Measurements from ENCODE around the gene PTPN1. TPM values are rescaled to one million over a fixed set of nuclear protein-coding genes. Genes with fewer than 3 reads are reported as not detected.

PTPN1 gene
- total RNA-seq, 1 experiment from 2014 or later = 65.2 TPM

DNA sequence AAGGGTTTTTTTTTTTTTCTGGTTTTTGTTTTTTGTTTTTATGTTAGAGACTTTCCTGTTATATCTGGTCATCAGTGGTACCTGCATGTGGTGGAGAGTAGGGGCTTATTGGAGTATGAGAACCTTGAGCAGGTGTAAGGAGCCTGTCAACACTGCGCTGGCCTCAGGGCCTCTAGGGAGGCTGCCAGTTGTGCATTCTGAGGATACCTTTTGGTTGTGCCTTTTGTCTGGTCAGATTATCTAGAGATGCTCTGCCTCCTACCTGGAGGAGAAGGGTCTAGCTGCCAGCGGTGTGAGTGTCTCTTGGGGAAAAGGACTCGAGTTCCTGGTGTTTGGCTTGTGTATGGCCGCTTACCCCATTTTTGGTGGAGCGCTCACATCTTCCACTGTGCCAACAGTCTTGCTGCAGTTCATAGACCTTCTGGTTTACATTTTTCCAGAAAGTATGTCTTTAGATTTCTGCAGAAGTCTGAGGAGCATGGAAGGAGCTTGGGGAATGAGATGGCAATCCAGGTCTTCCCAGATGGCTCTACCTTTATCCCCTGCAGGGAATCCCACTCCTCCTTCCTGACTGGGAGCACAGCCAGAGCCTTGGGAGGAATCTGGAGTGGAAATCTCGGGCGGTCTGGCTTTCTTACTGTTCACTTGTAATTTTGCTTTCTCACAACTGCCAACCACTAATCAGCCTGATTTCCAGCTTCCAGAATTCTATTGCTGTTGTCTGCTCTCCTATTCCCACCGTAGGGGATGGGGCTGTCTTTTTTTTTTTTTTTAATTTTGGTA lies 49.9 kb downstream of the PTPN1 start:
- BruUV-seq (replicated peaks) = no TSS peak
- no peaks in the 10 kb centered on the region for H3K9me3 Mint-ChIP-seq (ENCODE audit: unreplicated experiment)
- POLR2A ChIA-PET = interaction anchor here (0.5 kb wide), 1 partner anchor 35 kb away, joined by 3 read pairs; no protein-coding TSS in a partner anchor

DNA sequence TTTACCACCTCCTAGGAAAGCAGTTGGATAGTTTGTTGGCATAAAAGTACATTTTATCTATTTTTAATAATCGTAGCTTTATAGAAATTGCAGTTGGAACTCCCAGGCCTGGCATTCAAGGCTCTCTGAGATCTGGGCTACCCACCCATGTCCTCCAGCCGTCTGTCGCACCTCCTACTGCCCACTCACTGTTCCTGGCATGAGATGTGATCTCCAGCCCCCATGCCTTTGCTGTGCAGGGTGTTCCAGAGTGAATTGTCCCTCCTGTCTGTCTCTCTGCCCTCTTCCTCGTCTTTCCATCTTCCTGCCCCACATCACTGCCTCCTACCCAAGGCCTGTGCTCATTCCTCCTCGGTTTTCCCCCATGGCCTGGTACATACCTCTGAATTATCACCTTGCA lies 50.7 kb downstream of the PTPN1 start:
- H3K36me3 Mint-ChIP-seq (ENCODE audit: insufficient read depth, unreplicated experiment) = peaks cover 17% of the 10 kb centered on the region
- no peak overlapping the region for H3K4me3 ChIP-seq (ENCODE audit: low read depth, low read length)
- H3K4me1 Mint-ChIP-seq (ENCODE audit: low read depth, unreplicated experiment) = peaks cover 13% of the 10 kb centered on the region
- intact Hi-C loops (cut with micrococcal nuclease; ENCODE audit: unreplicated experiment) = no loop called here
- no TSS peak for BruUV-seq (replicated peaks)
- H3K27me3 Mint-ChIP-seq (ENCODE audit: insufficient read depth, unreplicated experiment) = no peaks in the 10 kb centered on the region
- no peak overlapping the region for H3K4me3 Mint-ChIP-seq (ENCODE audit: unreplicated experiment)
- H3K9me3 ChIP-seq = no peaks in the 10 kb centered on the region
- ChIA-PET POLR2A (no interaction called here), CTCF (interaction anchor here (1.6 kb wide), 1 partner anchor 15 kb away, joined by 7 read pairs; no protein-coding TSS in a partner anchor)
- no peaks in the 10 kb centered on the region for H3K27me3 ChIP-seq (replicated peaks; ENCODE audit: control insufficient read depth, insufficient read depth, low read length)
- H3K9me3 Mint-ChIP-seq (ENCODE audit: unreplicated experiment) = no peaks in the 10 kb centered on the region
- no peak for TF ChIP-seq CTCF (IDR thresholded peaks at IDR 0.05; ENCODE audit: insufficient read depth in 1 of 2, low read depth in 1 of 2, low read length in 1 of 2, severe bottlenecking in 1 of 2, unreplicated experiment in 1 of 2)
- peaks cover 28% of the 10 kb centered on the region for H3K4me1 ChIP-seq
- H3K36me3 ChIP-seq (ENCODE audit: control insufficient read depth, insufficient read depth, low read length) = peaks cover 3% of the 10 kb centered on the region
- DNase-seq = no peak
- peak overlapping the region; percentile 4 for H3K27ac Mint-ChIP-seq (ENCODE audit: unreplicated experiment)

More for the DNA sequence above, 49.9 kb downstream of the PTPN1 start:
- Histone ChIP-seq H3K27me3 (replicated peaks; ENCODE audit: control insufficient read depth, insufficient read depth, low read length) (no peaks in the 10 kb centered on the region), H3K4me1 (peaks cover 28% of the 10 kb centered on the region), H3K4me3 (ENCODE audit: low read depth, low read length) (no peak overlapping the region), H3K9me3 (no peaks in the 10 kb centered on the region), H3K36me3 (ENCODE audit: control insufficient read depth, insufficient read depth, low read length) (peaks cover 1% of the 10 kb centered on the region)
- Mint-ChIP-seq H3K36me3 (ENCODE audit: insufficient read depth, unreplicated experiment) (peaks cover 13% of the 10 kb centered on the region), H3K27ac (ENCODE audit: unreplicated experiment) (no peak overlapping the region), H3K4me3 (ENCODE audit: unreplicated experiment) (no peak overlapping the region), H3K27me3 (ENCODE audit: insufficient read depth, unreplicated experiment) (no peaks in the 10 kb centered on the region), H3K4me1 (ENCODE audit: low read depth, unreplicated experiment) (peaks cover 13% of the 10 kb centered on the region)
- DNase-seq = no peak
- intact Hi-C loops (cut with micrococcal nuclease; ENCODE audit: unreplicated experiment) = no loop called here
- no peak for TF ChIP-seq CTCF (IDR thresholded peaks at IDR 0.05; ENCODE audit: insufficient read depth in 1 of 2, low read depth in 1 of 2, low read length in 1 of 2, severe bottlenecking in 1 of 2, unreplicated experiment in 1 of 2)
- CTCF ChIA-PET = interaction anchor here (1.6 kb wide), 1 partner anchor 16 kb away, joined by 7 read pairs; no protein-coding TSS in a partner anchor

- Mint-ChIP-seq H3K27me3 (ENCODE audit: insufficient read depth, unreplicated experiment) (no peaks in the 10 kb centered on the region), H3K4me1 (ENCODE audit: low read depth, unreplicated experiment) (peaks cover 13% of the 10 kb centered on the region), H3K36me3 (ENCODE audit: insufficient read depth, unreplicated experiment) (peaks cover 17% of the 10 kb centered on the region), H3K4me3 (ENCODE audit: unreplicated experiment) (no peak overlapping the region), H3K27ac (ENCODE audit: unreplicated experiment) (peak overlapping the region; percentile 59), H3K9me3 (ENCODE audit: unreplicated experiment) (no peaks in the 10 kb centered on the region)
- intact Hi-C loops (cut with micrococcal nuclease; ENCODE audit: unreplicated experiment) = no loop called here
- TF ChIP-seq CTCF (IDR thresholded peaks at IDR 0.05; ENCODE audit: insufficient read depth in 1 of 2, low read depth in 1 of 2, low read length in 1 of 2, severe bottlenecking in 1 of 2, unreplicated experiment in 1 of 2) = no peak
- ChIA-PET CTCF (interaction anchor here (1.6 kb wide), 1 partner anchor 14 kb away, joined by 7 read pairs; no protein-coding TSS in a partner anchor), POLR2A (no interaction called here)
- no peaks in the 10 kb centered on the region for H3K27me3 ChIP-seq (replicated peaks; ENCODE audit: control insufficient read depth, insufficient read depth, low read length)
- no peaks in the 10 kb centered on the region for H3K9me3 ChIP-seq
- peaks cover 4% of the 10 kb centered on the region for H3K36me3 ChIP-seq (ENCODE audit: control insufficient read depth, insufficient read depth, low read length)
- BruUV-seq (replicated peaks) = no TSS peak
- no peak overlapping the region for H3K4me3 ChIP-seq (ENCODE audit: low read depth, low read length)
- DNase-seq = no peak
- H3K4me1 ChIP-seq = peaks cover 28% of the 10 kb centered on the region
These were observed 51.3 kb downstream of the PTPN1 start for GRCh38 chr20:50561379-50562078.

Measured in Caco-2 (cell line).